Parathyroid adenoma (tissue), 2 donors: ENCODE results near the gene TXNDC15.

Source experiments
- H2AFZ ChIP-seq: fragments of 300-600 bp; sonication (generic); one replicate; pipeline ENCODE4 v1.7.0; 2017; ENCODE audit warnings: antibody characterized with exemption, mild to moderate bottlenecking
- H3K27ac ChIP-seq: fragments of 300-600 bp; sonication (generic); one replicate; pipeline ENCODE4 v1.7.0; 2017
- H3K27me3 ChIP-seq: fragments of 300-600 bp; sonication (generic); one replicate; pipeline ENCODE4 v1.7.0; 2017; ENCODE audit warnings: low read length; ENCODE audit not compliant: control insufficient read depth, insufficient read depth
- H3K36me3 ChIP-seq: fragments of 300-600 bp; sonication (generic); one replicate; pipeline ENCODE4 v1.7.0; 2017; ENCODE audit warnings: low read length; ENCODE audit not compliant: control insufficient read depth, insufficient read depth
- H3K4me1 ChIP-seq: fragments of 300-600 bp; sonication (generic); one replicate; pipeline ENCODE4 v1.7.0; 2017; ENCODE audit warnings: control low read depth
- H3K4me2 ChIP-seq: fragments of 300-600 bp; sonication (generic); one replicate; pipeline ENCODE4 v1.7.0; 2017; ENCODE audit warnings: low read length
- H3K4me3 ChIP-seq: fragments of 300-600 bp; sonication (generic); one replicate; pipeline ENCODE4 v1.7.0; 2017; ENCODE audit warnings: low read depth, low read length
- H3K79me2 ChIP-seq: fragments of 300-600 bp; sonication (generic); one replicate; pipeline ENCODE4 v1.7.0; 2017; ENCODE audit warnings: control low read depth
- H3K9ac ChIP-seq: fragments of 300-600 bp; sonication (generic); one replicate; pipeline ENCODE4 v1.7.0; 2017; ENCODE audit warnings: mild to moderate bottlenecking
- H3K9me3 ChIP-seq: fragments of 300-600 bp; sonication (generic); one replicate; pipeline ENCODE4 v1.7.0; 2017; ENCODE audit warnings: low read length; ENCODE audit not compliant: control insufficient read depth
- CTCF ChIP-seq: fragments of 300-600 bp; sonication (generic); IDR thresholded peaks from one replicate; pipeline ENCODE4 v1.7.0; 2017; ENCODE audit warnings: antibody characterized with exemption, mild to moderate bottlenecking
- donor health status: primary hyperparathyroidism.

The TXNDC15 gene

DNA sequence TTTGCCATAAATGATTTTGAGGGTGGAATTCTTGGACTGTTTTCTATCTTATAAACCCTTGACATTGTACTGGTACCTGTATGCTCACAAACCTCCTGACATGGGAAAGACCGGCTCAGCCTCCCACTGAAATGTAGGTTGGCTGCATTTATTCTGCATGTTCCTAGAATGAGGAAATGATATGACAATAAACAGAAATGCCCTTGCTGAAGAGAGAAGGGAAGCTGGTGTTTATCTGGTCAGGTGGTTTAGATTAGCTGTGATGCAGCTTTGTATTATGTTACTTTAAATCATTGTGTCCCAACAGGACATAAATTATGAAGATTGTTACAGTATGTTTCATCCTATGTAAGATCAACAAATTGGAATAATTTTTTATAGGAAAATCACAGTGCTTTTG lies 70.5 kb downstream of the TXNDC15 start:
- no peak for TF ChIP-seq CTCF
- Histone ChIP-seq H3K4me3 (no peak overlapping the region), H3K9ac (no peak overlapping the region), H2AFZ (no peak overlapping the region), H3K27ac (peak overlapping the region; percentile 21), H3K9me3 (no peaks in the 10 kb centered on the region), H3K4me1 (peaks cover 12% of the 10 kb centered on the region), H3K36me3 (no peaks in the 10 kb centered on the region), H3K4me2 (no peak overlapping the region), H3K79me2 (no peaks in the 10 kb centered on the region), H3K27me3 (no peaks in the 10 kb centered on the region)

GRCh38 chr5:134945041-134945440 lies 70.9 kb downstream of the TXNDC15 start:
- Histone ChIP-seq H3K27ac (no peak overlapping the region), H3K36me3 (no peaks in the 10 kb centered on the region), H3K9ac (no peak overlapping the region), H3K4me2 (no peak overlapping the region), H3K4me3 (no peak overlapping the region), H3K9me3 (no peaks in the 10 kb centered on the region), H3K79me2 (no peaks in the 10 kb centered on the region), H3K4me1 (peaks cover 12% of the 10 kb centered on the region), H3K27me3 (no peaks in the 10 kb centered on the region), H2AFZ (no peak overlapping the region)
- TF ChIP-seq CTCF, result no peak

DNA sequence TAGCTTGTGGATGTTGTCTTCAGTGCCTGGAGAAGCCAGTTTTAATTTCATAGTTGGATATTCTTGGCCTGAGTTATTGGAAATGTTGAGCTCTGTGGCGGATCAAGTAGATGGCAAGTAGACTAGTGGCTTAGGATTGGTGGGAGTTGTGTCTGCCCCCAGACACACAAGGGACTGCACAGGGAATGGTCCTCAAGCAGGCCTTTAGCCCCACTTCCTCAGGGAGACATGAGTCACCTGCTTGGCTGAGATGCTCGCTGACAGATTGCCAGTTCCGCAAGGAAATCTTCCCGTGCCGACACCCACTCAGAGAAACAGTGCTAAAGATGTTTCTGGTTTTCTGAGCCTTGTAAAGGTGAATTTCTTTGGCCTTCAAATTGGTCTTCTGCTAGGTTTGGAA lies 74.7 kb downstream of the TXNDC15 start:
- no peak overlapping the region for H3K27ac ChIP-seq

DNA sequence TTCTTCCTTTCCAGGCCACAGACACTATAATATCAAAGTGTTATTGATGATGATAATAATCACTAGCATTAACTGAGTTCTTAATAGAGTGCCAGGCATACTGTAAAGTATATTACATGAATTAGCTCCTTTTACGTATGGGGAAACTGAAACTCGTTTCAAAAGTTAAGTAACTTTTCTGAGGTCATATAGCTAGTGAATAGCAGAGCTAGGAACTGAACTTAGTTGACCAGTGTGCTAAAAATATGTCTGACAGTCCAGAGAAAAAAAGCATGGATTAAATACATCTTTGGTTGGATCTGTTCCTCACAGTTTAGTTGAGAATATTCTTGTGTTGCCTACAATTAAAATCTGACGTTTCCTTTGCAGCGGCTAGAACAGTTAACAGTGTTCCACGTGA lies 75.1 kb downstream of the TXNDC15 start:
- peaks cover 4% of the 10 kb centered on the region for H3K4me1 ChIP-seq
- TF ChIP-seq CTCF, result no peak
- no peaks in the 10 kb centered on the region for H3K9me3 ChIP-seq
- H3K79me2 ChIP-seq, result no peaks in the 10 kb centered on the region
- no peak overlapping the region for H3K4me3 ChIP-seq
- H3K27ac ChIP-seq, result no peak overlapping the region
- no peaks in the 10 kb centered on the region for H3K36me3 ChIP-seq
- H3K27me3 ChIP-seq, result no peaks in the 10 kb centered on the region
- no peak overlapping the region for H2AFZ ChIP-seq
- H3K9ac ChIP-seq, result no peak overlapping the region
- H3K4me2 ChIP-seq, result no peak overlapping the region

More for the DNA sequence above, 74.7 kb downstream of the TXNDC15 start:
- Histone ChIP-seq H3K4me2 (no peak overlapping the region), H3K36me3 (no peaks in the 10 kb centered on the region), H3K9ac (no peak overlapping the region), H3K9me3 (no peaks in the 10 kb centered on the region), H3K27me3 (no peaks in the 10 kb centered on the region), H3K4me1 (peaks cover 6% of the 10 kb centered on the region), H2AFZ (no peak overlapping the region), H3K4me3 (no peak overlapping the region), H3K79me2 (no peaks in the 10 kb centered on the region)
- no peak for TF ChIP-seq CTCF
